Choroid plexus epithelial cell (primary cell): Measurements from ENCODE around the gene PNPLA5.
"Not testable (repeated sequence)": the region's sequence is repeated elsewhere in the genome, so short reads cannot be mapped to it uniquely, and the experiment has no call there.

Experiments
- DNase-seq: peaks from one replicate; pipeline ENCODE4 v3.0.0-alpha.2; 2010; ENCODE audit warnings: low read depth
- H3K4me3 ChIP-seq: 2 replicates; pipeline ENCODE4 v1.5.1; 2011; ENCODE audit warnings: low read depth, mild to moderate bottlenecking, control low read depth, low read length, moderate library complexity
- TF ChIP-seq, protein P1 (sequence below): conservative IDR thresholded peaks from 2 replicates; pipeline ENCODE4 v1.5.1; 2011; ENCODE audit warnings: low read depth, mild to moderate bottlenecking, control low read depth, inconsistent platforms, low read length, moderate library complexity

Gene PNPLA5

DNA sequence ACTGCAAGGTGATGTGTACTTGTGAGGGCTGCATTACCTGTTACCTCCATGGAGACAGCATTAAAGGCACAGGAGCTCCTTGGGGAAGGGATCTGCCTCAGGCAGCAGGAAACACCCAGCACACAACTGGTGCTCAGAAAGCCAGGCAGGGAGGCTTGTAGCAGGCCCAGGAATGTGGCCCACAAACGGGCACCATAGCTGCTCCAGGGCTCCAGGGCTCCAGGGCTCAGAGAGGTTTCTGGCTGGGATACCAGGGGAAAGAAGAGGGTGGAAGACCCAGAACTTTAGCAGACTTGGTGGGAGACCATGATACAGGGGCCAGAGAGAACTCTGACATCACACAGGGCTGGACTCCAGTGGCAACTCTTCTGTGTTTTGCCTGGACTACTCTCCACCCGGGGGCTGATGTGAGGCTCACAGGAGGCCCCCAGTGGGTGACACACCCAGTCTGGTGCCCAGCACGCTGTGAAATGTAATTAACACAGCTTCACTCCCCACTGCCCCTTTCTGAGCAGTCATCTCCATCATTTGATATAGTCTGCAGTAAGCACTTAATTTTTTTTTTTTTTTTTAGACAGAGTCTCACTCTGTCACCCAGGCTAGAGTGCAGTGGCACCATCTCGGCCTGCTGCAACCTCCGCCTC is 14.8 kb downstream of the PNPLA5 start:
- no peak overlapping the region for H3K4me3 ChIP-seq
- TF ChIP-seq, protein P1, sequence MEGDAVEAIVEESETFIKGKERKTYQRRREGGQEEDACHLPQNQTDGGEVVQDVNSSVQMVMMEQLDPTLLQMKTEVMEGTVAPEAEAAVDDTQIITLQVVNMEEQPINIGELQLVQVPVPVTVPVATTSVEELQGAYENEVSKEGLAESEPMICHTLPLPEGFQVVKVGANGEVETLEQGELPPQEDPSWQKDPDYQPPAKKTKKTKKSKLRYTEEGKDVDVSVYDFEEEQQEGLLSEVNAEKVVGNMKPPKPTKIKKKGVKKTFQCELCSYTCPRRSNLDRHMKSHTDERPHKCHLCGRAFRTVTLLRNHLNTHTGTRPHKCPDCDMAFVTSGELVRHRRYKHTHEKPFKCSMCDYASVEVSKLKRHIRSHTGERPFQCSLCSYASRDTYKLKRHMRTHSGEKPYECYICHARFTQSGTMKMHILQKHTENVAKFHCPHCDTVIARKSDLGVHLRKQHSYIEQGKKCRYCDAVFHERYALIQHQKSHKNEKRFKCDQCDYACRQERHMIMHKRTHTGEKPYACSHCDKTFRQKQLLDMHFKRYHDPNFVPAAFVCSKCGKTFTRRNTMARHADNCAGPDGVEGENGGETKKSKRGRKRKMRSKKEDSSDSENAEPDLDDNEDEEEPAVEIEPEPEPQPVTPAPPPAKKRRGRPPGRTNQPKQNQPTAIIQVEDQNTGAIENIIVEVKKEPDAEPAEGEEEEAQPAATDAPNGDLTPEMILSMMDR = no peak
- DNase-seq = no peak

DNA sequence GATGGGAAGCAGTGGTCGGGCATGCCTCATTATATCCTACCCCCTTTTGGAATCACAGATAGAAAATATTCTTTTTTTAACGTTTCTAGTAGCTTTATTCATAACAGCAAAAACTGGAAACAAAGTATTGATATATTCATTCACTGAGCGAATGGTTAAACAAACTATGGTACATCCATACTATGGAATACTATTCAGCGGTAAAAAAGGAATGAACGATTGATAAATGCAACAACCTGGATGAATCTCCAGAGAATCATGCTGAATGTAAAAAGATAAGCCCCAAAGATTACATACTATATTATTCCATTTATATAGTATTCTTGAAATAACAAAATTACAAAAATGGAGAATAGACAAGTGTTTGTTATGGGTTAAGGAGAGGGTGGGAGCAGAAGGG is 22.0 kb downstream of the PNPLA5 start:
- H3K4me3 ChIP-seq = no peak overlapping the region
- TF ChIP-seq, protein P1 = no peak
- no peak for DNase-seq

DNA sequence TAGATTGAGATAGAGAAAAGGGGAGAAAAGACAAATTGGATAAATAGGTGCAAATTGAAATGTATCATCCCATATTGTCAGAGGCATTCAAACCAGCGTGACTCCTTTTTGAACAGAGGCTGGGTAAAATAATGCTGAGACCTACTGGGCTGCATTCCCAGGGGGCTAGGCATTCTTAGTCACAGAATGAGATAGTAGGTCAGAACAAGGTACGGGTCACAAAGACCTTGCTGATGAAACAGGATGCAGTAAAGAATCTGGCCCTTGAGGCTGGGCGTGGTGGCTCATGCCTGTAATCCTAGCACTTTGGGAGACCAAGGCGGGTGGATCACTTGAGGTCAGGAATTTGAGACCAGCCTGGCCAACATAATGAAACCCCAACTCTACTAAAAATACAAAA is 22.8 kb downstream of the PNPLA5 start:
- not testable (repeated sequence) for DNase-seq, H3K4me3 ChIP-seq

DNA sequence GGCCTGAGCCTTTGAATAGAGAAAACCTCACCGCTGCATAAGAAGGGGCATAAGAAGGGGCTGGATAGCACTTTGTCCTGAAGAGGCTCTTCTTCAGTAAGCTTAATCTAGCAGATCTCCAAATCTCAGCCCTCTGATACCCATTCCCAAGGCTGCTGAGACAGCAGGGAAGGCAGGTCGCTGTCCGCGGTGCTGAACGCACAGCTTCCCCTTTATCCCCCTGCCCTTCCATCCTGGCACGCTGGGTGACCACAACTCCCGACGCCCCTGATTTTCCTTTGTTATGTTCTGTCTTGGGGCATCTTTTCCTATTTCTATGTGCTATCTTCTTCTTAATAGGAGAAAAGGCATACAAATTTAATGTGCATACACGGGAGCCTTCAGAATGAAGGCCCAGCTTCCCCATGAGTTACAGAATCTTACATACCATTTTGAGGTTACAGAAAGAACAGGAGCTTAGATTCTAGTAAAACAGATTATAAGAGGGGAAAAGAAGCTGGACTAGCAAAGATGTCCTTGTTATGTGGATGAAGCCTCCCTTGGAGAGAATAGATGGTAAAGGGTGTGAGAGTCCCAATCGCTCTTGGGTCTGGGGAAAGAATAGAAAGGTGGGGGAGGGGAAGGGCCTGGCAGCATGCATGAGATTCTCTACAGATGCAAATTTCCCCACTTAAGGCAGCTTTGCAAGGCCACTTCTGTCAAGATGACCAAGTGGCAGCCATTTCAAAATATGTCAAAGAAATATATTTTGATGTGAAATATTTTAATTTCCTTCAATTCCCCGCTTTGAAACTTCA is 23.8 kb downstream of the PNPLA5 start:
- TF ChIP-seq, protein P1 = no peak
- peak; percentile 68 for DNase-seq
- no peak overlapping the region for H3K4me3 ChIP-seq

DNA sequence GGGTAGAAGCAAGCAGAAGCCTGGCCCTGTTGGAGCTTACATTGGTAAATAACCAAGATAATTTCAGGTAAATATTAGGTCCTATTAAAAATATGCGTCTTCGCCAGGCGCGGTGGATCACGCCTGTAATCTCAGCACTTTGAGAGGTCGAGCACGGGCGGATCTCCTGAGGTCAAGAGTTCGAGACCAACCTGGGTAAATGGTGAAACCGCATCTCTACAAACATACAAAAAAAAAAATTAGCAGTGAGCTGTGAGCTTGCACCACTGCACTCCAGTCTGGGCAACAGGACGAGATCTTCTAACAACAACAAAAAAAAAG is 29.0 kb downstream of the PNPLA5 start:
- TF ChIP-seq, protein P1 = no peak
- DNase-seq = no peak
- H3K4me3 ChIP-seq = peak overlapping the region; percentile 65

DNA sequence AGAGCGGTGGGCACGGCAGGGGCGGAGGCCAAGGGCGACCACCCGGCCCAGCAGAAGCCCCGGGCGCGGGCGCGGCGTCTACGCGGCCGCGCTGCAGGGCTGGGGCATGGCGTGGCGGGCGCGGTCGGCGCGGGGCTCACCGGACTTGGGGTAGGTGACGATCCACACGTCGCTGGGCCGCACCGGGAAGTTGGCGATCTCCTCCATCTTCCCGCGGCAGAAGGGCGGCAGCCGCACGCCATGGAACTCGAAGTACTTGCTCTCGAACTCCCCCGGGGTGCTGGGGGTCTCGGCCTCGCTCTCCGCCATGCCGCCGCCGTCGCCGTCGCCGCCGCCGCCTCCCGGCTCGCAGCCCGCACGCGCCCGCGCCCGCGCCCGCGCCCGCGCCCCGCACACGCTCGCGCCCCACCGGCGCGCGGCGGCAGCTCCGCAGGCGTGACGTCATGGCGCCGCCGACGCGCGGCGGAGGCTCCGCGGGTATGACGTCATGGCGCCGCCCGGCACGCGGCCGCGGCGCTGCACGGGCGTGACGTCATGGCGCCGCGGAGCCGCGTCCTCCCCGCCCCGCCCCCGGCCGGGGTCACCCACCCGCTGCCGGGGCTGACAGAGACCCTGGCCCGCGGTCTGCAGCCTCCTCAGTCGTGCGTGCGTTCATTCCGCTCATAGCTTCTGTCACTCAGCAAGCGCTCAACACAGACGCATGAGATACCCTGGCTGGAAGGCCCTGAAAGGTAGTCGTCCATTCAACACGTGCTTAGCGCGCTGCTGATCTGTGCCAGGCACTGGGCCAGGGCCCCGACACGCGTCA is 29.5 kb downstream of the PNPLA5 start, which contains the start of gene SULT4A1:
Gene SULT4A1, minus strand, starts transcription at position 440 of the 808 bp plus-strand sequence. Its CDS starts 131 bp downstream, at position 309.
- peak; percentile 37 for DNase-seq
- H3K4me3 ChIP-seq = peak within 1 kb of the TSS; percentile 65
- TF ChIP-seq, protein P1 = no peak

DNA sequence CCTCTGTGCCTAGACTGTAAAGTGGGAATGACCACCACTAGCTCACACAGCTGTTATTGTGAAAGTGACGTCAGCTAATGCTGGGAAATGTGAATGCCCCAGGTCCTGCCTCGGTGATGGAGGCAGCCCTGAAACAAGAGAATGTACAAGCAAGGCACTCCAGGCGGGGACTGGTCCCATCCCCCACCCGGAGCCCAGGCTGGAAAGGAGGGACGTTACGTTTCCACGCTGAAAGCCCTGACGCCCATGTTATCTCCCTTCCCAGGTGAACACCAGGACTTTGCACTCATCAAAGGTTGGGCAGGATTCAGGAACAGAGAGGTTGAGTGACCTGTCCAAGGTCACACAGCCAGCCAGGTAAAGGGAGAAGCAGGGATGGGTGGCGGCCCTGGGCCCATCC is 30.3 kb downstream of the PNPLA5 start:
- peak overlapping the region; percentile 65 for H3K4me3 ChIP-seq
- TF ChIP-seq, protein P1 = no peak
- DNase-seq = peak; percentile 42
